Left lung (tissue), 10 donors: Measurements from ENCODE around the gene SMURF1. TPM values are rescaled to one million over a fixed set of nuclear protein-coding genes. Genes with fewer than 3 reads are reported as not detected.

Experiments
- ATAC-seq: fragments of 200-7000 bp; cut with Tn5 transposase; one replicate; pipeline ENCODE4 v1.9.1; 2020; ENCODE audit warnings: moderate library complexity
- DNase-seq, 4 donors: peaks; one replicate each; pipeline ENCODE4 v3.0.0-alpha.2; 2013 to 2020
- H3K27ac ChIP-seq, 2 donors: fragments of 200-600 bp; sonication (generic) in 1 of 2; one replicate each; pipeline versions ENCODE4 v1.5.0 to v1.8.0; 2020 to 2021
- H3K27me3 ChIP-seq, 2 donors: fragments of 200-600 bp; sonication (generic) in 1 of 2; one replicate each; pipeline versions ENCODE4 v1.5.0 to v1.8.0; 2020 to 2021
- H3K36me3 ChIP-seq, 2 donors: fragments of 200-600 bp; sonication (generic) in 1 of 2; one replicate each; pipeline versions ENCODE4 v1.5.0 to v1.8.0; 2020 to 2021
- H3K4me1 ChIP-seq, 2 donors: fragments of 200-600 bp; one replicate each; pipeline ENCODE4 v1.8.0; 2021
- H3K4me3 ChIP-seq, 2 donors: fragments of 200-600 bp; sonication (generic) in 1 of 2; one replicate each; pipeline versions ENCODE4 v1.5.0 to v1.8.0; 2020 to 2021; ENCODE audit warnings: mild to moderate bottlenecking in 1 of 2
- H3K9me3 ChIP-seq, 2 donors: fragments of 200-600 bp; sonication (generic) in 1 of 2; one replicate each; pipeline versions ENCODE4 v1.5.0 to v1.8.0; 2020 to 2021
- intact Hi-C, 2 donors: fragments of 100-400 bp; cut with DNase I; formaldehyde crosslinking; loops; one replicate each; pipeline versions ENCODE4 v1.11.2 to v1.14.2; 2022
- polyA plus RNA-seq, 6 donors: library from polyadenylated mRNA; unstranded; fragments of 120-200 nt; gene quantifications; one replicate each; pipeline ENCODE4 v1.2.1, GENCODE V29; 2013; ENCODE audit not compliant: insufficient read length in 6 of 6
- total RNA-seq, 2 donors: library from RNA; stranded (reverse); fragmentation: NEBNext Ultra II Directional; extraction: Animal tissue kit (Norgen Biotek cat#: 25700); gene quantifications; one replicate each; pipeline ENCODE4 v1.2.1, GENCODE V29; 2021
- TF ChIP-seq, protein P1 (sequence below), 2 donors: fragments of 200-600 bp; sonication (generic) in 1 of 2; IDR thresholded peaks; one replicate each; pipeline versions ENCODE4 v1.5.0 to v1.8.0; 2021; ENCODE audit warnings: antibody characterized with exemption in 2 of 2
- donor health status: DM: no; HTN: yes; CAD: no.
- donor health status: DM: no; HTN: no; CAD: no.

The SMURF1 gene
- total and polyA plus RNA-seq, 8 donors: 15.6 to 43.4 (median 18.3) TPM

- Histone ChIP-seq H3K27me3 (no peaks in the 10 kb centered on the region), H3K27ac (no peak overlapping the region), H3K4me3 (no peak overlapping the region), H3K36me3 (no peaks in the 10 kb centered on the region), H3K9me3 (no peaks in the 10 kb centered on the region), H3K4me1 (peaks cover 13 to 31% of the 10 kb centered on the region in 2 donors)
- ATAC-seq: peak; percentile 28
- TF ChIP-seq, protein P1, sequence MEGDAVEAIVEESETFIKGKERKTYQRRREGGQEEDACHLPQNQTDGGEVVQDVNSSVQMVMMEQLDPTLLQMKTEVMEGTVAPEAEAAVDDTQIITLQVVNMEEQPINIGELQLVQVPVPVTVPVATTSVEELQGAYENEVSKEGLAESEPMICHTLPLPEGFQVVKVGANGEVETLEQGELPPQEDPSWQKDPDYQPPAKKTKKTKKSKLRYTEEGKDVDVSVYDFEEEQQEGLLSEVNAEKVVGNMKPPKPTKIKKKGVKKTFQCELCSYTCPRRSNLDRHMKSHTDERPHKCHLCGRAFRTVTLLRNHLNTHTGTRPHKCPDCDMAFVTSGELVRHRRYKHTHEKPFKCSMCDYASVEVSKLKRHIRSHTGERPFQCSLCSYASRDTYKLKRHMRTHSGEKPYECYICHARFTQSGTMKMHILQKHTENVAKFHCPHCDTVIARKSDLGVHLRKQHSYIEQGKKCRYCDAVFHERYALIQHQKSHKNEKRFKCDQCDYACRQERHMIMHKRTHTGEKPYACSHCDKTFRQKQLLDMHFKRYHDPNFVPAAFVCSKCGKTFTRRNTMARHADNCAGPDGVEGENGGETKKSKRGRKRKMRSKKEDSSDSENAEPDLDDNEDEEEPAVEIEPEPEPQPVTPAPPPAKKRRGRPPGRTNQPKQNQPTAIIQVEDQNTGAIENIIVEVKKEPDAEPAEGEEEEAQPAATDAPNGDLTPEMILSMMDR (IDR thresholded peaks at IDR 0.05): no peak
- DNase-seq: no peak
- intact Hi-C loops: no loop called here
Measured at GRCh38 chr7:99078416-99078815, 65.5 kb downstream of the SMURF1 start.

- no peaks in the 10 kb centered on the region for H3K27me3 ChIP-seq
- no peak overlapping the region for H3K4me3 ChIP-seq
- H3K4me1 ChIP-seq: peaks cover 7 to 24% of the 10 kb centered on the region in 2 donors
- H3K36me3 ChIP-seq: no peaks in the 10 kb centered on the region
- intact Hi-C loops: no loop called here
- no peaks in the 10 kb centered on the region for H3K9me3 ChIP-seq
- no peak overlapping the region for H3K27ac ChIP-seq
- DNase-seq (no peak), ATAC-seq (no peak)
- TF ChIP-seq, protein P1 (IDR thresholded peaks at IDR 0.05): no peak
Measured at GRCh38 chr7:99076615-99077014, 67.3 kb downstream of the SMURF1 start.

GRCh38 chr7:99073839-99074446 lies 70.0 kb downstream of the SMURF1 start:
- Histone ChIP-seq H3K9me3 (no peaks in the 10 kb centered on the region), H3K27me3 (no peaks in the 10 kb centered on the region), H3K36me3 (no peaks in the 10 kb centered on the region), H3K4me1 (peaks cover 3 to 4% of the 10 kb centered on the region in 2 donors), H3K27ac (no peak overlapping the region), H3K4me3 (no peak overlapping the region)
- DNase-seq: no peak
- intact Hi-C loops: no loop called here
- TF ChIP-seq, protein P1 (IDR thresholded peaks at IDR 0.05): no peak
- no peak for ATAC-seq

GRCh38 chr7:99072126-99072525 lies 71.8 kb downstream of the SMURF1 start:
- TF ChIP-seq, protein P1 (IDR thresholded peaks at IDR 0.05): no peak
- intact Hi-C loops: no loop called here
- Histone ChIP-seq H3K36me3 (no peaks in the 10 kb centered on the region), H3K27me3 (no peaks in the 10 kb centered on the region), H3K4me3 (no peak overlapping the region), H3K4me1 (no peaks in the 10 kb centered on the region), H3K9me3 (no peaks in the 10 kb centered on the region), H3K27ac (no peak overlapping the region)
- DNase-seq: no peak
- no peak for ATAC-seq

DNA sequence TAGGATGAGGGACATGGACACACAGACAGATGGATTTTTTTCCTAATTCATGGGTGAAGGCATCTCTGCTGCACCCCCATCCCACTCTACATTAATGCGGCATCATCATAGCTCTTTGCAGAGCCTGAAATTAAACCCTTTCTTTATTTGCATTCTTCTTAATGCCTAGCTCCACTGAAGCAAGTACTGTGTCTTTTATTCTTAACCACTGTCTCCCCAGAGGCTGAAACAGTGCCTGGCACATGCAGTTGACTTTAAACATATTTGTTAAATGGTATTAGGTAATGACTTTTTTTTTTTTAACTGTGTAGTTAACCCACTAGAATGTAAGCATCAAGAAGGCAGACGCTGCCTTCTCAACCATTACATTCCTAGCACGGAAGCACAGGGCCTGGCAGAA lies 73.5 kb downstream of the SMURF1 start:
- intact Hi-C loops: no loop called here
- no peaks in the 10 kb centered on the region for H3K36me3 ChIP-seq
- H3K27me3 ChIP-seq: no peaks in the 10 kb centered on the region
- DNase-seq (no peak), ATAC-seq (no peak)
- H3K9me3 ChIP-seq: no peaks in the 10 kb centered on the region
- no peak overlapping the region for H3K27ac ChIP-seq
- no peak overlapping the region for H3K4me3 ChIP-seq
- TF ChIP-seq, protein P1 (IDR thresholded peaks at IDR 0.05): no peak
- no peaks in the 10 kb centered on the region for H3K4me1 ChIP-seq
